GM12878 (cell line): ENCODE results near the gene PRDX3. TPM values are rescaled to one million over a fixed set of nuclear protein-coding genes. Genes with fewer than 3 reads are reported as not detected.

Experiments
- ATAC-seq: fragments of 200-7000 bp; cut with Tn5 transposase; 3 replicates; pipeline ENCODE4 v1.9.1; 2020; ENCODE audit warnings: mild to moderate bottlenecking, moderate library complexity
- BruUV-seq: library from RNA; stranded (reverse); fragments of 400-500 nt; replicated peaks from 2 replicates; lab custom pipeline; 2021; lab: Mats Ljungman, UMichigan
- CTCF ChIA-PET: fragments of 300-600 bp; sonication (Branson Sonifier 250); formaldehyde crosslinking; extraction: SDS; loops from one replicate; lab custom pipeline; 2021; ENCODE audit warnings: inconsistent platforms; lab: Yijun Ruan, JAX
- POLR2A ChIA-PET: fragments of 350-600 bp; formaldehyde crosslinking; extraction: SDS; loops from one replicate; lab custom pipeline; 2021; ENCODE audit warnings: inconsistent platforms; lab: Charles Lee
- RAD21 ChIA-PET: fragments of 300-600 bp; sonication (Branson Sonifier 250); formaldehyde crosslinking; loops from one replicate; lab custom pipeline; 2023; ENCODE audit warnings: antibody characterized with exemption; ENCODE audit not compliant: unreplicated experiment; lab: Charles Lee
- SMC1A ChIA-PET: fragments of 300-600 bp; sonication (Branson Sonifier 250); formaldehyde crosslinking; loops from one replicate; lab custom pipeline; 2023; ENCODE audit not compliant: unreplicated experiment, uncharacterized antibody; lab: Charles Lee
- DNase-seq: peaks from one replicate; pipeline ENCODE4 v3.0.0-alpha.2; 2011; ENCODE audit warnings: low read depth, low spot score
- FAIRE-seq: peaks from 3 replicates; lab custom pipeline; 2011; peaks lifted over from hg19 to GRCh38; lab: Jason Lieb, UNC
- H2AFZ ChIP-seq: 2 replicates; pipeline ENCODE4 v1.6.0; 2011; ENCODE audit warnings: low read depth, low read length, control low read depth; ENCODE audit not compliant: control insufficient read depth
- H3K27ac ChIP-seq: 2 replicates; pipeline ENCODE4 v1.5.1; 2011; ENCODE audit warnings: control low read depth; ENCODE audit not compliant: control insufficient read depth, insufficient read depth
- H3K27me3 ChIP-seq, 2 experiments: replicated peaks in 1 of 2; 2 replicates each; pipeline versions ENCODE4 v1.6.0 to v1.6.1; 2011; ENCODE audit warnings: low read length in 1 of 2; ENCODE audit not compliant: control insufficient read depth in 2 of 2, insufficient read depth in 2 of 2
- H3K36me3 ChIP-seq, 2 experiments: 2 replicates each; pipeline ENCODE4 v1.5.1; 2011; ENCODE audit warnings: low read length in 1 of 2; ENCODE audit not compliant: control insufficient read depth in 2 of 2, insufficient read depth in 2 of 2
- H3K4me1 ChIP-seq: 2 replicates; pipeline ENCODE4 v1.6.1; 2011; ENCODE audit warnings: mild to moderate bottlenecking, low read length, moderate library complexity, mixed read lengths; ENCODE audit not compliant: control insufficient read depth, insufficient read depth
- H3K4me2 ChIP-seq: 2 replicates; pipeline ENCODE4 v1.6.0; 2011; ENCODE audit warnings: control low read depth; ENCODE audit not compliant: control insufficient read depth, insufficient read depth
- H3K4me3 ChIP-seq: fragments of 200-600 bp; sonication (generic); 2 replicates; pipeline ENCODE4 v1.5.1; 2016
- H3K79me2 ChIP-seq: 2 replicates; pipeline ENCODE4 v1.6.0; 2011; ENCODE audit warnings: low read length; ENCODE audit not compliant: control insufficient read depth, insufficient read depth
- H3K9ac ChIP-seq: 2 replicates; pipeline ENCODE4 v1.8.0; 2011; ENCODE audit warnings: low read length, control low read depth, mixed read lengths; ENCODE audit not compliant: control insufficient read depth, insufficient read depth
- H3K9me3 ChIP-seq: replicated peaks from 3 replicates; pipeline ENCODE4 v1.5.1; 2011; ENCODE audit warnings: mild to moderate bottlenecking, low read length; ENCODE audit not compliant: control insufficient read depth, insufficient read depth
- H4K20me1 ChIP-seq: 2 replicates; pipeline ENCODE4 v1.6.0; 2011; ENCODE audit not compliant: control insufficient read depth, insufficient read depth
- ATF7 ChIP-seq: fragments of 450-650 bp; IDR thresholded peaks from 2 replicates; pipeline ENCODE4 v1.6.1; 2016; ENCODE audit warnings: low read depth, mild to moderate bottlenecking
- GATAD2B ChIP-seq: fragments of 450-650 bp; conservative IDR thresholded peaks from 2 replicates; pipeline ENCODE4 v1.6.1; 2017; ENCODE audit warnings: low read depth, mild to moderate bottlenecking, moderate library complexity
- MAX ChIP-seq: IDR thresholded peaks from 2 replicates; pipeline ENCODE4 v1.6.1; 2012; ENCODE audit warnings: low read depth, low read length, improper control_type of control experiment
- MTA2 ChIP-seq: fragments of 450-650 bp; IDR thresholded peaks from 2 replicates; pipeline ENCODE4 v1.6.1; 2016; ENCODE audit warnings: low read depth, mild to moderate bottlenecking, moderate library complexity
- MYB ChIP-seq: fragments of 150-350 bp; IDR thresholded peaks from 2 replicates; pipeline ENCODE4 v1.6.1; 2014; ENCODE audit warnings: mild to moderate bottlenecking, low read depth, low read length, borderline replicate concordance
- MYC ChIP-seq: IDR thresholded peaks from 2 replicates; pipeline ENCODE4 v1.6.1; 2011; ENCODE audit warnings: mild to moderate bottlenecking, low read length, moderate library complexity, inconsistent platforms; ENCODE audit not compliant: insufficient read depth, insufficient replicate concordance, insufficient read length, severe bottlenecking
- NR2C1 ChIP-seq: fragments of 450-650 bp; IDR thresholded peaks from 2 replicates; pipeline ENCODE4 v1.6.1; 2017; ENCODE audit warnings: antibody characterized with exemption, mild to moderate bottlenecking, moderate library complexity
- PRDM15 ChIP-seq: fragments of 450-650 bp; formaldehyde crosslinking; IDR thresholded peaks from 2 replicates; pipeline ENCODE4 v1.4.0; 2020; ENCODE audit warnings: mild to moderate bottlenecking, moderate library complexity
- RELB ChIP-seq: fragments of 450-650 bp; IDR thresholded peaks from 2 replicates; pipeline ENCODE4 v1.6.1; 2017; ENCODE audit warnings: low read depth, mild to moderate bottlenecking, moderate library complexity
- YY1 ChIP-seq: IDR thresholded peaks from 2 replicates; pipeline ENCODE4 v1.6.1; 2011; ENCODE audit warnings: low read depth, mild to moderate bottlenecking, low read length
- WGBS: methylation state at CpG from one replicate; pipeline ENCODE4 v1.1.6; 2016; ENCODE audit warnings: low lambda C conversion rate; ENCODE audit not compliant: insufficient replicate concordance, insufficient coverage; ENCODE audit errors: missing lambda C conversion rate; 5-methylcytosine and 5-hydroxymethylcytosine counted together
- in situ Hi-C: fragments of 300-500 bp; cut with MboI; formaldehyde crosslinking; loops from 9 replicates; pipeline ENCODE4 v1.14.3; 2018; ENCODE audit warnings: mixed read lengths
- intact Hi-C: fragments of 100-400 bp; cut with micrococcal nuclease; formaldehyde crosslinking; loops from one replicate; pipeline ENCODE4 v1.14.2; 2022; ENCODE audit not compliant: unreplicated experiment
- polyA plus RNA-seq, 11 experiments: library from polyadenylated mRNA; depleted of rRNA in 4 of 11; unstranded in 6 of 11; stranded (reverse) in 5 of 11; fragments of >200 nt; fragmentation: Nextera tagmentation in 4 of 11; fragmentation: Illumina TruSeq in 1 of 11; extraction: Ambion mirVana in 4 of 11; extraction: Trizol in 1 of 11; gene quantifications; 1 replicate in 1 of 11; 2 replicates in 10 of 11; pipeline versions ENCODE4 v1.2.1 to v1.2.3, GENCODE V29; 2011 to 2016; ENCODE audit warnings: inconsistent platforms in 2 of 11, missing spikeins in 2 of 11, low read depth in 1 of 11
- total RNA-seq, 4 experiments: library from RNA; depleted of rRNA in 3 of 4; stranded (reverse); fragments of >200 nt in 3 of 4; fragmentation: Illumina TruSeq in 1 of 4; extraction: Trizol in 1 of 4; gene quantifications; 2 replicates each; pipeline versions ENCODE4 v1.2.1 to v1.2.3, GENCODE V29; 2013 to 2021

Gene PRDX3
- total and polyA plus RNA-seq, 10 of the 15 experiments (the other 5 are each of a cell fraction or from before 2014, with no cell fraction given): 195 to 1,431 (median 398) TPM

- no peaks in the 10 kb centered on the region; a peak in 1 of 4 replicates for H3K36me3 ChIP-seq
- ChIA-PET SMC1A (no interaction called here), RAD21 (interaction anchor here (0.6 kb wide), 1 partner anchor 599 kb away, joined by 3 read pairs; no protein-coding TSS in a partner anchor), CTCF (interaction anchor here (0.6 kb wide), 1 partner anchor 33 kb away, joined by 3 read pairs; no protein-coding TSS in a partner anchor), POLR2A (no interaction called here)
- H3K9me3 ChIP-seq: no peaks in the 10 kb centered on the region
- ATAC-seq (no peak), DNase-seq (no peak), FAIRE-seq (no peak)
- no peak overlapping the region for H3K27ac ChIP-seq
- H3K79me2 ChIP-seq: no peaks in the 10 kb centered on the region
- no peak overlapping the region for H3K4me2 ChIP-seq
- intact Hi-C loops: no loop called here
- H2AFZ ChIP-seq: no peak overlapping the region
- in situ Hi-C loops: no loop called here
- peaks cover 1% of the 10 kb centered on the region; the same call in 1 of the 2 replicates for H3K4me1 ChIP-seq
- TF ChIP-seq GATAD2B: no peak
- TF ChIP-seq MTA2: no peak
- TF ChIP-seq MYB: no peak
- TF ChIP-seq MAX: no peak
- TF ChIP-seq NR2C1: no peak
- TF ChIP-seq ATF7: no peak
- TF ChIP-seq RELB: no peak
- TF ChIP-seq PRDM15: no peak
- no peak for TF ChIP-seq YY1
- no peak for TF ChIP-seq MYC
- no TSS peak for BruUV-seq
- H4K20me1 ChIP-seq: no peaks in the 10 kb centered on the region
- H3K9ac ChIP-seq: no peak overlapping the region
- no peak overlapping the region for H3K4me3 ChIP-seq
- WGBS: 98% methylated on average over 2 of the region's 2 CpGs
- no peaks in the 10 kb centered on the region for H3K27me3 ChIP-seq
Observed at GRCh38 chr10:119125942-119126341, 52.7 kb downstream of the PRDX3 start.
